ENCODE results near the gene ARHGEF4. TPM values are rescaled to one million over a fixed set of nuclear protein-coding genes. Genes with fewer than 3 reads are reported as not detected.

The ARHGEF4 gene
- total RNA-seq, 1 experiment from 2014 or later, result 12.6 TPM

GRCh38 chr2:130845505-130846085 lies 8.9 kb downstream of the ARHGEF4 start:
- no peak overlapping the region for H3K18ac ChIP-seq (ENCODE audit: insufficient read length, low read depth, low read length)
- H4K20me1 ChIP-seq (ENCODE audit: control insufficient read depth, insufficient read depth, insufficient read length), result no peaks in the 10 kb centered on the region
- no peaks in the 10 kb centered on the region for H3K79me2 ChIP-seq (ENCODE audit: insufficient read depth, low read length)
- H3K27ac ChIP-seq (ENCODE audit: insufficient read length, low read depth, low read length), result no peak overlapping the region
- H2BK15ac ChIP-seq (ENCODE audit: low read depth, low read length), result no peak overlapping the region
- peak overlapping the region; percentile 18 to 57 (median 31); a peak in 2 of 7 replicates for H3K27ac Mint-ChIP-seq
- no peak overlapping the region for H4K5ac ChIP-seq (ENCODE audit: insufficient read length, low read depth, low read length)
- H3K4me1 Mint-ChIP-seq, result peaks cover 21 to 22% of the 10 kb centered on the region in 2 experiments
- no peak overlapping the region for H3K23ac ChIP-seq (ENCODE audit: insufficient read length, low read depth, low read length)
- H2AFZ ChIP-seq (ENCODE audit: low read length), result no peak overlapping the region
- H2AK5ac ChIP-seq (ENCODE audit: insufficient read length, low read length), result no peak overlapping the region
- no peaks in the 10 kb centered on the region for H3K9me3 Mint-ChIP-seq
- no peak overlapping the region for H3K56ac ChIP-seq (ENCODE audit: insufficient read length, low read depth, low read length)
- no peak overlapping the region for H3K14ac ChIP-seq (ENCODE audit: insufficient read depth, low read length)
- H3K9ac ChIP-seq (ENCODE audit: extremely low read depth, insufficient read length, low read length), result no peak overlapping the region
- H3K36me3 Mint-ChIP-seq (ENCODE audit: insufficient read depth in 1 of 3, low read depth in 3 of 3), result no peaks in the 10 kb centered on the region
- H2BK12ac ChIP-seq (ENCODE audit: insufficient read length, low read depth, low read length), result no peak overlapping the region
- H2BK5ac ChIP-seq (ENCODE audit: insufficient read length, low read length), result no peak overlapping the region
- H3K4me3 Mint-ChIP-seq, result no peak overlapping the region
- TF ChIP-seq, protein P1, sequence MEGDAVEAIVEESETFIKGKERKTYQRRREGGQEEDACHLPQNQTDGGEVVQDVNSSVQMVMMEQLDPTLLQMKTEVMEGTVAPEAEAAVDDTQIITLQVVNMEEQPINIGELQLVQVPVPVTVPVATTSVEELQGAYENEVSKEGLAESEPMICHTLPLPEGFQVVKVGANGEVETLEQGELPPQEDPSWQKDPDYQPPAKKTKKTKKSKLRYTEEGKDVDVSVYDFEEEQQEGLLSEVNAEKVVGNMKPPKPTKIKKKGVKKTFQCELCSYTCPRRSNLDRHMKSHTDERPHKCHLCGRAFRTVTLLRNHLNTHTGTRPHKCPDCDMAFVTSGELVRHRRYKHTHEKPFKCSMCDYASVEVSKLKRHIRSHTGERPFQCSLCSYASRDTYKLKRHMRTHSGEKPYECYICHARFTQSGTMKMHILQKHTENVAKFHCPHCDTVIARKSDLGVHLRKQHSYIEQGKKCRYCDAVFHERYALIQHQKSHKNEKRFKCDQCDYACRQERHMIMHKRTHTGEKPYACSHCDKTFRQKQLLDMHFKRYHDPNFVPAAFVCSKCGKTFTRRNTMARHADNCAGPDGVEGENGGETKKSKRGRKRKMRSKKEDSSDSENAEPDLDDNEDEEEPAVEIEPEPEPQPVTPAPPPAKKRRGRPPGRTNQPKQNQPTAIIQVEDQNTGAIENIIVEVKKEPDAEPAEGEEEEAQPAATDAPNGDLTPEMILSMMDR (conservative IDR thresholded peaks at IDR 0.05), result no peak
- no peaks in the 10 kb centered on the region for H3K23me2 ChIP-seq (ENCODE audit: insufficient read length, low read depth, low read length, poor library complexity, severe bottlenecking)
- H3K4me2 ChIP-seq (ENCODE audit: insufficient read depth, insufficient read length, low read length), result no peak overlapping the region
- H3T11ph ChIP-seq (ENCODE audit: low read length), result no peak overlapping the region
- H3K9me3 ChIP-seq (ENCODE audit: control insufficient read depth, low read depth, low read length), result no peaks in the 10 kb centered on the region
- H3K27me3 ChIP-seq (ENCODE audit: insufficient read depth, low read length), result no peaks in the 10 kb centered on the region
- H4K91ac ChIP-seq (ENCODE audit: insufficient read length, low read depth, low read length), result no peak overlapping the region
- no CpG with 5 or more reads among the region's 13 CpGs for WGBS (ENCODE audit: extremely low coverage, insufficient read length, low lambda C conversion rate)
- DNase-seq, result no peak
- H2BK120ac ChIP-seq (ENCODE audit: low read depth, low read length, poor library complexity, severe bottlenecking), result no peak overlapping the region
- no peaks in the 10 kb centered on the region for H3K4me1 ChIP-seq (ENCODE audit: insufficient read depth, low read length)
- peaks cover 9% of the 10 kb centered on the region; the same call in 1 of the 2 replicates for H3K27me3 Mint-ChIP-seq (ENCODE audit: low read depth)
- H3K4ac ChIP-seq (ENCODE audit: low read depth, low read length), result no peak overlapping the region
- H4K8ac ChIP-seq (replicated peaks; ENCODE audit: insufficient read length, low read depth, low read length), result no peak overlapping the region
- H2BK20ac ChIP-seq (ENCODE audit: low read depth, low read length, poor library complexity, severe bottlenecking), result no peak overlapping the region
- no peaks in the 10 kb centered on the region for H3K79me1 ChIP-seq (ENCODE audit: insufficient read depth, low read depth, low read length, poor library complexity, severe bottlenecking)
